ENCODE measurements around the gene GUK1. TPM values are rescaled to one million over a fixed set of nuclear protein-coding genes. Genes with fewer than 3 reads are reported as not detected.

The GUK1 gene
- total RNA-seq, 2 experiments from 2014 or later: 339 to 344 TPM

- ATAC-seq (no peak), DNase-seq (no peak)
- ChIA-PET CTCF (interaction anchor here (1.0 to 1.6 kb wide), 3 partner anchors 9 to 54 kb away, joined by 4 read pairs; no protein-coding TSS in a partner anchor), POLR2A (interaction anchor here (0.6 kb wide), 1 partner anchor 287 kb away, joined by 3 read pairs; no protein-coding TSS in a partner anchor)
- Mint-ChIP-seq H3K27ac (no peak overlapping the region), H3K4me3 (no peak overlapping the region), H3K27me3 (ENCODE audit: low read depth) (no peaks in the 10 kb centered on the region), H3K4me1 (ENCODE audit: low read depth) (peaks cover 25% of the 10 kb centered on the region), H3K9me3 (ENCODE audit: insufficient read depth) (peaks cover 2% of the 10 kb centered on the region), H3K36me3 (ENCODE audit: low read depth) (peaks cover 5% of the 10 kb centered on the region)
Measured at GRCh38 chr1:228112617-228113016, 27.5 kb upstream of the GUK1 start.

- ChIA-PET POLR2A (no interaction called here), CTCF (no interaction called here)
- no peaks in the 10 kb centered on the region for H3K27me3 Mint-ChIP-seq (ENCODE audit: low read depth)
- no peak overlapping the region for H3K27ac Mint-ChIP-seq
- peaks cover 8% of the 10 kb centered on the region for H3K4me1 Mint-ChIP-seq (ENCODE audit: low read depth)
- H3K4me3 Mint-ChIP-seq: no peak overlapping the region
- ATAC-seq (no peak), DNase-seq (no peak)
- H3K36me3 Mint-ChIP-seq (ENCODE audit: low read depth): peaks cover 9% of the 10 kb centered on the region
- peaks cover 10% of the 10 kb centered on the region for H3K9me3 Mint-ChIP-seq (ENCODE audit: insufficient read depth)
Measured at GRCh38 chr1:228114827-228115226, 25.3 kb upstream of the GUK1 start.

GRCh38 chr1:228117335-228117734, 22.7 kb upstream of the GUK1 start:
- peaks cover 20% of the 10 kb centered on the region for H3K9me3 Mint-ChIP-seq (ENCODE audit: insufficient read depth)
- ChIA-PET POLR2A (no interaction called here), CTCF (no interaction called here)
- no peaks in the 10 kb centered on the region for H3K27me3 Mint-ChIP-seq (ENCODE audit: low read depth)
- DNase-seq (no peak), ATAC-seq (no peak)
- H3K27ac Mint-ChIP-seq: no peak overlapping the region
- H3K4me3 Mint-ChIP-seq: no peak overlapping the region
- H3K36me3 Mint-ChIP-seq (ENCODE audit: low read depth): peaks cover 15% of the 10 kb centered on the region
- H3K4me1 Mint-ChIP-seq (ENCODE audit: low read depth): peaks cover 8% of the 10 kb centered on the region

GRCh38 chr1:228118040-228118439, 22.0 kb upstream of the GUK1 start:
- Mint-ChIP-seq H3K9me3 (ENCODE audit: insufficient read depth) (peaks cover 20% of the 10 kb centered on the region), H3K27ac (no peak overlapping the region), H3K27me3 (ENCODE audit: low read depth) (peaks cover 4% of the 10 kb centered on the region), H3K4me1 (ENCODE audit: low read depth) (peaks cover 8% of the 10 kb centered on the region), H3K4me3 (no peak overlapping the region), H3K36me3 (ENCODE audit: low read depth) (peaks cover 15% of the 10 kb centered on the region)
- no peak for ATAC-seq
- ChIA-PET POLR2A (interaction anchor here (1.6 kb wide), 1 partner anchor 9 kb away, joined by 4 read pairs; the partner anchor contains the start of gene MRPL55), CTCF (interaction anchor here (1.4 to 1.8 kb wide), 2 partner anchors 9 to 13 kb away, joined by 4 to 5 read pairs; partner anchors contain the start of gene MRPL55)
- DNase-seq: no peak

DNA sequence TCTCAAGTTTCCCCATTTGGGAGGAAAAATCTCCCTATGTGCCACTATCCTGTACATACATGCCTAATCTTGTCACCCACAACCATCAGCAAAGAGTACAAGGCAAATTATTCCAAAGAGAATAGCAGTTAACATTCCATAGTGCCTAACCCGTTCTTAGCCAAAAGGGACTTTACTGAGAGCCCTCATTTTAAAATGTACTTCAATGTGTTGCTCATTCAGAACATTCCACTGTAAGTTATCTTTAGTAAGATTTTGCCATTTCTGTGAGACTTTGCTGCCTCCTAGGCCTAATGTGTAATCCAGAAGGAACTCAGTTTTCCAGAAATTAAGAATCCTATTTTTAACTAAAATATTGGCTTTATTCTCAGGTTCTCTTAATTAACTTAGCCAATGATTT, 19.7 kb upstream of the GUK1 start:
- peaks cover 15% of the 10 kb centered on the region for H3K36me3 Mint-ChIP-seq (ENCODE audit: low read depth)
- ATAC-seq: no peak
- H3K27me3 Mint-ChIP-seq (ENCODE audit: low read depth): peaks cover 7% of the 10 kb centered on the region
- H3K4me1 Mint-ChIP-seq (ENCODE audit: low read depth): peaks cover 9% of the 10 kb centered on the region
- DNase-seq: no peak
- no peak overlapping the region for H3K27ac Mint-ChIP-seq
- H3K9me3 Mint-ChIP-seq (ENCODE audit: insufficient read depth): peaks cover 20% of the 10 kb centered on the region
- peak overlapping the region; percentile 1 for H3K4me3 Mint-ChIP-seq
- ChIA-PET POLR2A (interaction anchor here (1.1 kb wide), 1 partner anchor 15 kb away, joined by 3 read pairs; no protein-coding TSS in a partner anchor), CTCF (interaction anchor here (0.8 to 3.4 kb wide), 2 partner anchors 11 to 121 kb away, joined by 3 to 25 read pairs; no protein-coding TSS in a partner anchor)

GRCh38 chr1:228120857-228121489, 19.1 kb upstream of the GUK1 start:
- ATAC-seq (peak; percentile 36), DNase-seq (no peak)
- H3K36me3 Mint-ChIP-seq (ENCODE audit: low read depth): peaks cover 15% of the 10 kb centered on the region
- peak overlapping the region; percentile 38 for H3K4me3 Mint-ChIP-seq
- H3K4me1 Mint-ChIP-seq (ENCODE audit: low read depth): peaks cover 10% of the 10 kb centered on the region
- ChIA-PET CTCF (interaction anchor here (0.8 to 3.4 kb wide), 3 partner anchors 11 to 121 kb away, joined by 3 to 25 read pairs (median 3); no protein-coding TSS in a partner anchor), POLR2A (no interaction called here)
- peak overlapping the region; percentile 75 for H3K27ac Mint-ChIP-seq
- H3K27me3 Mint-ChIP-seq (ENCODE audit: low read depth): peaks cover 7% of the 10 kb centered on the region
- peaks cover 20% of the 10 kb centered on the region for H3K9me3 Mint-ChIP-seq (ENCODE audit: insufficient read depth)

GRCh38 chr1:228122921-228123441, 17.1 kb upstream of the GUK1 start:
- DNase-seq (no peak), ATAC-seq (no peak)
- POLR2A ChIA-PET: interaction anchor here (0.9 kb wide), 1 partner anchor 49 kb away, joined by 3 read pairs; no protein-coding TSS in a partner anchor
- Mint-ChIP-seq H3K36me3 (ENCODE audit: low read depth) (peaks cover 9% of the 10 kb centered on the region), H3K4me3 (no peak overlapping the region), H3K27me3 (ENCODE audit: low read depth) (peaks cover 15% of the 10 kb centered on the region), H3K27ac (no peak overlapping the region), H3K9me3 (ENCODE audit: insufficient read depth) (peaks cover 14% of the 10 kb centered on the region), H3K4me1 (ENCODE audit: low read depth) (peaks cover 10% of the 10 kb centered on the region)
- CTCF ChIA-PET: interaction anchor here (1.2 to 3.4 kb wide), 4 partner anchors 9 to 43 kb away, joined by 3 to 25 read pairs (median 6); partner anchors contain the start of gene IBA57

GRCh38 chr1:228123505-228123904, 16.6 kb upstream of the GUK1 start:
- Mint-ChIP-seq H3K27me3 (ENCODE audit: low read depth) (peaks cover 20% of the 10 kb centered on the region), H3K4me3 (no peak overlapping the region), H3K9me3 (ENCODE audit: insufficient read depth) (peaks cover 10% of the 10 kb centered on the region), H3K4me1 (ENCODE audit: low read depth) (peaks cover 10% of the 10 kb centered on the region), H3K27ac (no peak overlapping the region), H3K36me3 (ENCODE audit: low read depth) (peaks cover 6% of the 10 kb centered on the region)
- POLR2A ChIA-PET: interaction anchor here (0.9 kb wide), 1 partner anchor 49 kb away, joined by 3 read pairs; no protein-coding TSS in a partner anchor
- no peak for DNase-seq
- no peak for ATAC-seq
- CTCF ChIA-PET: interaction anchor here (1.5 to 3.4 kb wide), 3 partner anchors 8 to 43 kb away, joined by 4 to 25 read pairs (median 8); partner anchors contain the start of gene IBA57

DNA sequence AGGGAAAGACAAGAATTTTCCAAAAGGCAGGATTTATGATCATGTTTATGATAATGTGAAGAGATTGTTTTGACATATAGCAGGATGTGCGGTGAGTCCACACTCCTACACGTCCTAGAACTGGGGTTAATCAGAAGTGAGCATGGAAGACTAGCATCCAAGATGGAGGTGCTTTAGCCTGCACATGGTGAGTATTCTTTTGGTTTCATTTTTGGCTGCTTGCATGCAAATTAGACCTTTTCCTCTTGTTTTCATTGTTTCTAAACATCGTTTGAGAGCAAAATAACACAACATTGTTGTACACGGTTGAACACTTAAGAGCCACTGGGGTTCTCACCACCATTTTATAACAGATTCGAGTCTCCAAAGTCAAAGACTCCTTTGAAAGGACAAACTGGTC, 14.9 kb upstream of the GUK1 start:
- Mint-ChIP-seq H3K36me3 (ENCODE audit: low read depth) (peaks cover 6% of the 10 kb centered on the region), H3K4me1 (ENCODE audit: low read depth) (peaks cover 10% of the 10 kb centered on the region), H3K4me3 (no peak overlapping the region), H3K27ac (no peak overlapping the region), H3K27me3 (ENCODE audit: low read depth) (peaks cover 20% of the 10 kb centered on the region), H3K9me3 (ENCODE audit: insufficient read depth) (peaks cover 10% of the 10 kb centered on the region)
- POLR2A ChIA-PET: no interaction called here
- no peak for ATAC-seq
- no peak for DNase-seq
- CTCF ChIA-PET: interaction anchor here (1.4 kb wide), 1 partner anchor 42 kb away, joined by 4 read pairs; no protein-coding TSS in a partner anchor

GRCh38 chr1:228131766-228132165, 8.3 kb upstream of the GUK1 start:
- H3K9me3 Mint-ChIP-seq (ENCODE audit: insufficient read depth): no peaks in the 10 kb centered on the region
- CTCF ChIA-PET: interaction anchor here (2.9 to 3.8 kb wide), 3 partner anchors 10 to 133 kb away, joined by 13 to 48 read pairs (median 25); partner anchors contain the start of gene IBA57
- no peak for DNase-seq
- H3K4me3 Mint-ChIP-seq: no peak overlapping the region
- POLR2A ChIA-PET: no interaction called here
- H3K27me3 Mint-ChIP-seq (ENCODE audit: low read depth): peaks cover 24% of the 10 kb centered on the region
- H3K27ac Mint-ChIP-seq: no peak overlapping the region
- peaks cover 15% of the 10 kb centered on the region for H3K4me1 Mint-ChIP-seq (ENCODE audit: low read depth)
- ATAC-seq: no peak
- no peaks in the 10 kb centered on the region for H3K36me3 Mint-ChIP-seq (ENCODE audit: low read depth)

DNA sequence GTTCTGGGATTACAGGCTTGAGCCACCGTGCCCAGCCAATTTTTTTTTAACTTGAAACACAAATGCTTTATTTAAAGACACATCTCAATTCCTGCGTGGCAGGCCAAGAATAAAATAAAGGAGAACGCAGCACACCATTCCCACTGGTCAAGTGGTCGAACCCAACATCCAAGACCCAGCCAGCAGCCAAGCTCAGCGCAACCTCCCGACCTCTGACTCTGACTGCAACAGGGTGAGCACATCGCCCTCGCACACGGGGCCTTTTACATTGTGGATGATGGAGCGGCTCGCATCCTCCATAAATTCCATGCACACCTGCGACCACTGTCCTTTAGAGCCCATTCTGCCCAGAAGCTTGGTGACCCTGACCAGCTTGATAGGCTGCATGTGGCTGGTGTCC, 5.5 kb upstream of the GUK1 start:
- Mint-ChIP-seq H3K4me1 (ENCODE audit: low read depth) (peaks cover 24% of the 10 kb centered on the region), H3K27ac (no peak overlapping the region), H3K27me3 (ENCODE audit: low read depth) (peaks cover 12% of the 10 kb centered on the region), H3K36me3 (ENCODE audit: low read depth) (no peaks in the 10 kb centered on the region), H3K4me3 (no peak overlapping the region), H3K9me3 (ENCODE audit: insufficient read depth) (no peaks in the 10 kb centered on the region)
- ChIA-PET POLR2A (interaction anchor here (0.6 to 1.4 kb wide), 2 partner anchors 32 to 795 kb away, joined by 3 read pairs; no protein-coding TSS in a partner anchor), CTCF (interaction anchor here (1.2 kb wide), 1 partner anchor 13 kb away, joined by 3 read pairs; no protein-coding TSS in a partner anchor)
- ATAC-seq: no peak
- no peak for DNase-seq
